GM20000 (cell line): Measurements from ENCODE around the gene NYAP1.

ENCODE experiments used
- DNase-seq: peaks from one replicate; pipeline ENCODE4 v3.0.0; 2012; ENCODE audit warnings: low spot score
- CTCF ChIP-seq: IDR thresholded peaks from 2 replicates; pipeline ENCODE4 v1.5.1; 2012; ENCODE audit warnings: mild to moderate bottlenecking, control low read depth; ENCODE audit errors: extremely low read depth, missing control alignments

Gene NYAP1

GRCh38 chr7:100472121-100472851 lies 11.4 kb upstream of the NYAP1 start:
- no peak for DNase-seq
- TF ChIP-seq CTCF = no peak

GRCh38 chr7:100472854-100473499 lies 10.8 kb upstream of the NYAP1 start:
- DNase-seq = no peak
- no peak for TF ChIP-seq CTCF

GRCh38 chr7:100475549-100475948 lies 8.2 kb upstream of the NYAP1 start:
- DNase-seq = peak; percentile 66
- TF ChIP-seq CTCF = no peak

- DNase-seq = no peak
- TF ChIP-seq CTCF = no peak
Observed at GRCh38 chr7:100476101-100476780, 7.5 kb upstream of the NYAP1 start.

GRCh38 chr7:100476903-100477870 lies 6.5 kb upstream of the NYAP1 start:
- no peak for DNase-seq
- TF ChIP-seq CTCF = peak; percentile 39

GRCh38 chr7:100477871-100478267 lies 5.9 kb upstream of the NYAP1 start:
- DNase-seq = no peak
- TF ChIP-seq CTCF = no peak
